Liver (tissue), 9 donors: ENCODE results near the gene RET. TPM values are rescaled to one million over a fixed set of nuclear protein-coding genes. Genes with fewer than 3 reads are reported as not detected.

Source experiments
- DNase-seq: peaks from one replicate; pipeline ENCODE4 v3.0.0-alpha.2; 2017; ENCODE audit warnings: low spot score
- H3K27ac ChIP-seq, 2 donors: one replicate each; pipeline ENCODE4 v1.7.0; 2013; ENCODE audit warnings: inconsistent platforms in 2 of 2, low read length in 2 of 2, control low read depth in 1 of 2, low read depth in 1 of 2, mild to moderate bottlenecking in 1 of 2
- H3K27me3 ChIP-seq, 4 donors: one replicate each; pipeline versions ENCODE4 v1.6.1 to v1.7.0; 2013; ENCODE audit warnings: low read length in 3 of 4, inconsistent platforms in 1 of 4, mild to moderate bottlenecking in 1 of 4, moderate library complexity in 1 of 4; ENCODE audit not compliant: control insufficient read depth in 4 of 4, insufficient read depth in 4 of 4
- H3K36me3 ChIP-seq, 4 donors: one replicate each; pipeline versions ENCODE4 v1.6.1 to v1.7.0; 2013; ENCODE audit warnings: low read length in 3 of 4, mild to moderate bottlenecking in 3 of 4, low read depth in 1 of 4, moderate library complexity in 1 of 4; ENCODE audit not compliant: control insufficient read depth in 4 of 4, insufficient read depth in 3 of 4
- H3K4me1 ChIP-seq, 4 donors: one replicate each; pipeline versions ENCODE4 v1.6.1 to v1.7.0; 2013; ENCODE audit warnings: low read length in 3 of 4, mild to moderate bottlenecking in 3 of 4, moderate library complexity in 1 of 4; ENCODE audit not compliant: control insufficient read depth in 4 of 4, insufficient read depth in 4 of 4
- H3K4me3 ChIP-seq, 3 donors: one replicate each; pipeline versions ENCODE4 v1.6.1 to v1.7.0; 2013; ENCODE audit warnings: low read length in 3 of 3, control low read depth in 1 of 3, low read depth in 1 of 3, mild to moderate bottlenecking in 1 of 3
- H3K9ac ChIP-seq, 2 donors: one replicate each; pipeline ENCODE4 v1.7.0; 2013; ENCODE audit warnings: low read length in 2 of 2, mild to moderate bottlenecking in 2 of 2, moderate library complexity in 2 of 2, control low read depth in 1 of 2, low read depth in 1 of 2
- H3K9me3 ChIP-seq, 4 donors: one replicate each; pipeline versions ENCODE4 v1.6.1 to v1.7.0; 2013; ENCODE audit warnings: low read length in 3 of 4; ENCODE audit not compliant: control insufficient read depth in 4 of 4
- EGR1 ChIP-seq, 2 donors: IDR thresholded peaks; 2 replicates each; pipeline ENCODE4 v1.6.1; 2016 to 2018; ENCODE audit warnings: antibody characterized with exemption in 2 of 2, low read depth in 2 of 2
- FOXA1 ChIP-seq: IDR thresholded peaks from 2 replicates; pipeline ENCODE4 v1.6.1; 2016; ENCODE audit warnings: antibody characterized with exemption
- FOXA2 ChIP-seq: IDR thresholded peaks from 2 replicates; pipeline ENCODE4 v1.6.1; 2016; ENCODE audit warnings: antibody characterized with exemption
- GABPA ChIP-seq, 2 donors: IDR thresholded peaks in 1 of 2; conservative IDR thresholded peaks in 1 of 2; 2 replicates each; pipeline ENCODE4 v1.6.1; 2016; ENCODE audit warnings: antibody characterized with exemption in 2 of 2, mild to moderate bottlenecking in 1 of 2, moderate library complexity in 1 of 2
- HNF4A ChIP-seq, 2 donors: conservative IDR thresholded peaks; 2 replicates each; pipeline ENCODE4 v1.6.1; 2016; ENCODE audit warnings: antibody characterized with exemption in 2 of 2, mild to moderate bottlenecking in 2 of 2
- HNF4G ChIP-seq: IDR thresholded peaks from 2 replicates; pipeline ENCODE4 v1.6.1; 2016; ENCODE audit warnings: antibody characterized with exemption
- JUND ChIP-seq, 2 donors: IDR thresholded peaks; 2 replicates each; pipeline ENCODE4 v1.6.1; 2016; ENCODE audit warnings: antibody characterized with exemption in 2 of 2
- NR2F2 ChIP-seq: IDR thresholded peaks from 2 replicates; pipeline ENCODE4 v1.6.1; 2016; ENCODE audit warnings: antibody characterized with exemption
- RAD21 ChIP-seq, 2 donors: IDR thresholded peaks; 2 replicates each; pipeline ENCODE4 v1.6.1; 2016; ENCODE audit warnings: antibody characterized with exemption in 2 of 2, mild to moderate bottlenecking in 2 of 2
- RXRA ChIP-seq, 2 donors: IDR thresholded peaks; 2 replicates each; pipeline ENCODE4 v1.6.1; 2017 to 2018; ENCODE audit warnings: antibody characterized with exemption in 2 of 2, mild to moderate bottlenecking in 1 of 2
- SP1 ChIP-seq: IDR thresholded peaks from 2 replicates; pipeline ENCODE4 v1.6.1; 2018; ENCODE audit warnings: antibody characterized with exemption, mild to moderate bottlenecking
- TAF1 ChIP-seq: conservative IDR thresholded peaks from 2 replicates; pipeline ENCODE4 v1.6.1; 2016; ENCODE audit warnings: antibody characterized with exemption, mild to moderate bottlenecking
- YY1 ChIP-seq: IDR thresholded peaks from 2 replicates; pipeline ENCODE4 v1.6.1; 2016; ENCODE audit warnings: antibody characterized with exemption, mild to moderate bottlenecking
- WGBS: extraction: QIAGEN DNeasy Blood & Tissue Kit; methylation state at CpG from one replicate; pipeline ENCODE4 v1.1.7; 2013; 5-methylcytosine and 5-hydroxymethylcytosine counted together
- polyA plus RNA-seq, 2 donors: library from polyadenylated mRNA; stranded (reverse) in 1 of 2; unstranded in 1 of 2; fragments of 200-250 nt in 1 of 2; fragments of >200 nt in 1 of 2; fragmentation: Nextera tagmentation in 1 of 2; extraction: Ambion mirVana in 1 of 2; gene quantifications; one replicate each; pipeline versions ENCODE4 v1.2.1 to v1.2.3, GENCODE V29; 2013 to 2015
- total RNA-seq, 2 donors: library from RNA; depleted of rRNA; stranded (reverse); fragments of >200 nt; gene quantifications; one replicate each; pipeline ENCODE4 v1.2.3, GENCODE V29; 2014
- TF ChIP-seq, protein P1 (sequence below): IDR thresholded peaks from 2 replicates; pipeline ENCODE4 v1.6.1; 2016; ENCODE audit warnings: antibody characterized with exemption
- TF ChIP-seq, protein P2 (sequence below): IDR thresholded peaks from 2 replicates; pipeline ENCODE4 v1.6.1; 2016; ENCODE audit warnings: antibody characterized with exemption
- TF ChIP-seq, protein P3 (sequence below): IDR thresholded peaks from 2 replicates; pipeline ENCODE4 v1.6.1; 2016; ENCODE audit warnings: antibody characterized with exemption
- TF ChIP-seq, protein P4 (sequence below): IDR thresholded peaks from 2 replicates; pipeline ENCODE4 v1.6.1; 2016; ENCODE audit warnings: antibody characterized with exemption, mild to moderate bottlenecking
- TF ChIP-seq, protein P5 (sequence below): fragments of 150-350 bp; IDR thresholded peaks from 2 replicates; pipeline ENCODE4 v1.5.1; 2017; ENCODE audit warnings: improper control_type of control experiment, low read depth, low read length; ENCODE audit not compliant: missing input control
- donor health status: healthy.
- donor health status: healthy.
- donor health status: healthy.
- donor health status: healthy.
- donor health status: healthy.

Gene RET
- total and polyA plus RNA-seq, 4 donors: 0.09 to 2.5 (median 0.33) TPM; not detected in 1

DNA sequence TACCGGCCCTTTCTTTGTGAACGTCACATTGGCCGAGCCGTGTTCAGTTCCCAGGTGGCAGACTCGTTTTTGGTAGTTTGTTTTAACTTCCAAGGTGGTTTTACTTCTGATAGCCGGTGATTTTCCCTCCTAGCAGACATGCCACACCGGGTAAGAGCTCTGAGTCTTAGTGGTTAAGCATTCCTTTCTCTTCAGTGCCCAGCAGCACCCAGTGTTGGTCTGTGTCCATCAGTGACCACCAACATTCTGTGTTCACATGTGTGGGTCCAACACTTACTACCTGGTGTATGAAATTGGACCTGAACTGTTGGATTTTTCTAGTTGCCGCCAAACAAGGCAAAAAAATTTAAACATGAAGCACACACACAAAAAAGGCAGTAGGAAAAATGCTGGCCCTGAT lies 51.5 kb downstream of the RET start:
- H3K9me3 ChIP-seq: no peaks in the 10 kb centered on the region
- no peak overlapping the region for H3K4me3 ChIP-seq
- no peak overlapping the region for H3K9ac ChIP-seq
- H3K36me3 ChIP-seq: peaks cover 0 to 2% (median 0%) of the 10 kb centered on the region in 4 donors
- TF ChIP-seq, protein P1, sequence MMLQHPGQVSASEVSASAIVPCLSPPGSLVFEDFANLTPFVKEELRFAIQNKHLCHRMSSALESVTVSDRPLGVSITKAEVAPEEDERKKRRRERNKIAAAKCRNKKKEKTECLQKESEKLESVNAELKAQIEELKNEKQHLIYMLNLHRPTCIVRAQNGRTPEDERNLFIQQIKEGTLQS: no peak
- TF ChIP-seq, protein P2, sequence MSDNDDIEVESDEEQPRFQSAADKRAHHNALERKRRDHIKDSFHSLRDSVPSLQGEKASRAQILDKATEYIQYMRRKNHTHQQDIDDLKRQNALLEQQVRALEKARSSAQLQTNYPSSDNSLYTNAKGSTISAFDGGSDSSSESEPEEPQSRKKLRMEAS: no peak
- no peak for TF ChIP-seq FOXA1
- TF ChIP-seq NR2F2: no peak
- TF ChIP-seq, protein P3, sequence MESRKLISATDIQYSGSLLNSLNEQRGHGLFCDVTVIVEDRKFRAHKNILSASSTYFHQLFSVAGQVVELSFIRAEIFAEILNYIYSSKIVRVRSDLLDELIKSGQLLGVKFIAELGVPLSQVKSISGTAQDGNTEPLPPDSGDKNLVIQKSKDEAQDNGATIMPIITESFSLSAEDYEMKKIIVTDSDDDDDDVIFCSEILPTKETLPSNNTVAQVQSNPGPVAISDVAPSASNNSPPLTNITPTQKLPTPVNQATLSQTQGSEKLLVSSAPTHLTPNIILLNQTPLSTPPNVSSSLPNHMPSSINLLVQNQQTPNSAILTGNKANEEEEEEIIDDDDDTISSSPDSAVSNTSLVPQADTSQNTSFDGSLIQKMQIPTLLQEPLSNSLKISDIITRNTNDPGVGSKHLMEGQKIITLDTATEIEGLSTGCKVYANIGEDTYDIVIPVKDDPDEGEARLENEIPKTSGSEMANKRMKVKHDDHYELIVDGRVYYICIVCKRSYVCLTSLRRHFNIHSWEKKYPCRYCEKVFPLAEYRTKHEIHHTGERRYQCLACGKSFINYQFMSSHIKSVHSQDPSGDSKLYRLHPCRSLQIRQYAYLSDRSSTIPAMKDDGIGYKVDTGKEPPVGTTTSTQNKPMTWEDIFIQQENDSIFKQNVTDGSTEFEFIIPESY: no peak
- TF ChIP-seq HNF4G: no peak
- no peak for TF ChIP-seq FOXA2
- TF ChIP-seq HNF4A (conservative IDR thresholded peaks at IDR 0.05): no peak
- TF ChIP-seq, protein P4, sequence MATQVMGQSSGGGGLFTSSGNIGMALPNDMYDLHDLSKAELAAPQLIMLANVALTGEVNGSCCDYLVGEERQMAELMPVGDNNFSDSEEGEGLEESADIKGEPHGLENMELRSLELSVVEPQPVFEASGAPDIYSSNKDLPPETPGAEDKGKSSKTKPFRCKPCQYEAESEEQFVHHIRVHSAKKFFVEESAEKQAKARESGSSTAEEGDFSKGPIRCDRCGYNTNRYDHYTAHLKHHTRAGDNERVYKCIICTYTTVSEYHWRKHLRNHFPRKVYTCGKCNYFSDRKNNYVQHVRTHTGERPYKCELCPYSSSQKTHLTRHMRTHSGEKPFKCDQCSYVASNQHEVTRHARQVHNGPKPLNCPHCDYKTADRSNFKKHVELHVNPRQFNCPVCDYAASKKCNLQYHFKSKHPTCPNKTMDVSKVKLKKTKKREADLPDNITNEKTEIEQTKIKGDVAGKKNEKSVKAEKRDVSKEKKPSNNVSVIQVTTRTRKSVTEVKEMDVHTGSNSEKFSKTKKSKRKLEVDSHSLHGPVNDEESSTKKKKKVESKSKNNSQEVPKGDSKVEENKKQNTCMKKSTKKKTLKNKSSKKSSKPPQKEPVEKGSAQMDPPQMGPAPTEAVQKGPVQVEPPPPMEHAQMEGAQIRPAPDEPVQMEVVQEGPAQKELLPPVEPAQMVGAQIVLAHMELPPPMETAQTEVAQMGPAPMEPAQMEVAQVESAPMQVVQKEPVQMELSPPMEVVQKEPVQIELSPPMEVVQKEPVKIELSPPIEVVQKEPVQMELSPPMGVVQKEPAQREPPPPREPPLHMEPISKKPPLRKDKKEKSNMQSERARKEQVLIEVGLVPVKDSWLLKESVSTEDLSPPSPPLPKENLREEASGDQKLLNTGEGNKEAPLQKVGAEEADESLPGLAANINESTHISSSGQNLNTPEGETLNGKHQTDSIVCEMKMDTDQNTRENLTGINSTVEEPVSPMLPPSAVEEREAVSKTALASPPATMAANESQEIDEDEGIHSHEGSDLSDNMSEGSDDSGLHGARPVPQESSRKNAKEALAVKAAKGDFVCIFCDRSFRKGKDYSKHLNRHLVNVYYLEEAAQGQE: no peak
- TF ChIP-seq YY1: no peak
- TF ChIP-seq JUND (IDR thresholded peaks at IDR 0.05): no peak
- no peak for TF ChIP-seq RXRA (IDR thresholded peaks at IDR 0.05)
- no peak for TF ChIP-seq TAF1
- TF ChIP-seq EGR1 (IDR thresholded peaks at IDR 0.05; ENCODE audit: low read depth in 2 of 2): no peak
- no peak for TF ChIP-seq RAD21 (IDR thresholded peaks at IDR 0.05)
- TF ChIP-seq GABPA (IDR thresholded peaks at IDR 0.05 in 1 of 2, conservative IDR thresholded peaks at IDR 0.05 in 1 of 2): no peak
- TF ChIP-seq, protein P5, sequence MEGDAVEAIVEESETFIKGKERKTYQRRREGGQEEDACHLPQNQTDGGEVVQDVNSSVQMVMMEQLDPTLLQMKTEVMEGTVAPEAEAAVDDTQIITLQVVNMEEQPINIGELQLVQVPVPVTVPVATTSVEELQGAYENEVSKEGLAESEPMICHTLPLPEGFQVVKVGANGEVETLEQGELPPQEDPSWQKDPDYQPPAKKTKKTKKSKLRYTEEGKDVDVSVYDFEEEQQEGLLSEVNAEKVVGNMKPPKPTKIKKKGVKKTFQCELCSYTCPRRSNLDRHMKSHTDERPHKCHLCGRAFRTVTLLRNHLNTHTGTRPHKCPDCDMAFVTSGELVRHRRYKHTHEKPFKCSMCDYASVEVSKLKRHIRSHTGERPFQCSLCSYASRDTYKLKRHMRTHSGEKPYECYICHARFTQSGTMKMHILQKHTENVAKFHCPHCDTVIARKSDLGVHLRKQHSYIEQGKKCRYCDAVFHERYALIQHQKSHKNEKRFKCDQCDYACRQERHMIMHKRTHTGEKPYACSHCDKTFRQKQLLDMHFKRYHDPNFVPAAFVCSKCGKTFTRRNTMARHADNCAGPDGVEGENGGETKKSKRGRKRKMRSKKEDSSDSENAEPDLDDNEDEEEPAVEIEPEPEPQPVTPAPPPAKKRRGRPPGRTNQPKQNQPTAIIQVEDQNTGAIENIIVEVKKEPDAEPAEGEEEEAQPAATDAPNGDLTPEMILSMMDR: no peak
- TF ChIP-seq SP1: no peak
- H3K27me3 ChIP-seq: no peaks in the 10 kb centered on the region
- DNase-seq: no peak
- no peak overlapping the region for H3K27ac ChIP-seq
- 72% methylated on average over 8 of the region's 8 CpGs for WGBS
- H3K4me1 ChIP-seq: no peaks in the 10 kb centered on the region
